Central memory CD8-positive, alpha-beta T cell (primary cell): Measurements from ENCODE around the gene HAPLN2.
A peak's percentile ranks its signal among the peaks of the same experiment; 100 is the strongest.

Experiments used
- ATAC-seq: fragments of 150-1000 bp; cut with Tn5 transposase; replicated peaks from 2 replicates; pipeline ENCODE4 v1.10.0; 2022; ENCODE audit warnings: mild to moderate bottlenecking, moderate FRiP score, moderate number of reproducible peaks; ENCODE audit not compliant: poor library complexity, severe bottlenecking; ENCODE audit errors: extremely low read depth
- DNase-seq, 2 donors: peaks; one replicate each; pipeline ENCODE4 v3.0.0; 2021; ENCODE audit warnings: low spot score in 2 of 2
- H3K27ac Mint-ChIP-seq: one replicate; pipeline ENCODE4 v1.8.0; 2022; ENCODE audit warnings: low read depth, mild to moderate bottlenecking, moderate library complexity, mixed read lengths
- H3K27me3 Mint-ChIP-seq: one replicate; pipeline ENCODE4 v1.8.0; 2022; ENCODE audit warnings: mixed read lengths
- H3K36me3 Mint-ChIP-seq: one replicate; pipeline ENCODE4 v1.8.0; 2022; ENCODE audit warnings: mild to moderate bottlenecking, moderate library complexity, mixed read lengths; ENCODE audit not compliant: insufficient read depth
- H3K4me1 Mint-ChIP-seq: one replicate; pipeline ENCODE4 v1.8.0; 2022; ENCODE audit warnings: mixed read lengths
- H3K4me3 Mint-ChIP-seq: one replicate; pipeline ENCODE4 v1.8.0; 2022; ENCODE audit warnings: mild to moderate bottlenecking, moderate library complexity, mixed read lengths
- H3K9me3 Mint-ChIP-seq: one replicate; pipeline ENCODE4 v1.8.0; 2022; ENCODE audit warnings: mixed read lengths

Gene HAPLN2

DNA sequence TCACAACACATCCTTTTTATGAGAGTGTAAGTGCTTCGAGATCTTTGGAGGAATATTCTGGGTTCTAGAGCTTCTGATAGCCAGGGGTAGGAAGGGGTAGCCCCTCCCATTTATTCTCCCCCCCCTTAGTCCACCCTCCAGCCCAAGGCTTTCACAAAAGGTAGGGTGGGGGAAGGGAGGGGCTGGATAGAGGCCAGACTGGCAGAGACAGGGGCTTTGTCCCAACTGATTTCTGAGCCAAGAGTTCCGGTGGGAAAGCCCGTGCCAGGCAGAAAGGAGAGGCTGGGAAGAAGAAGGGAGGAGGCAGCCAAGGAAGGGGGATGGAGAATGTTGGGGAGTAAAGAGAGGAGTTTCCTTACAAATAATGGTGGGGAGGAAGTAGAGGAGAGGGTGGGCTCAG lies 25.8 kb downstream of the HAPLN2 start:
- no peak for ATAC-seq
- Mint-ChIP-seq H3K27me3 (peaks cover 96% of the 10 kb centered on the region), H3K4me1 (peaks cover 20% of the 10 kb centered on the region), H3K4me3 (no peak overlapping the region), H3K36me3 (peaks cover 4% of the 10 kb centered on the region), H3K9me3 (no peaks in the 10 kb centered on the region), H3K27ac (no peak overlapping the region)
- no peak for DNase-seq

DNA sequence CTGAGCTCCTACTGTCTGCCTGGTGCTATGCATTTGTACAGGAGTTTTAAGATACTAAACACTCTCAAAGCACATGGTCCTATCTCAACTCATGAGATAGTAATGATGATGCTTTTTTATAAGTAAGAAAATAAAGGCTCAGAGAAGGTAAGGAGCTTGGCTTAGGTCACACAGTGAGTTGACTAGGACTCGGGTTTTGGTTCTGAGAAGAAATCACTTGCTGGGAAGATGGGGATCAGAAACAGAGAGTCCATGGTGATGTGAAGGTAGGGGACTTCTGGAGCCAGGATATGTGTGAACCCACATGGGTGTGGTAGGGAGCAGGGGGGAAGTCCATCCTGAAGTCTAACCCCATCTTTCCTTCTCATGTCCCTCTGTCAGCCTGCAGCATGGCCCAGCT lies 26.5 kb downstream of the HAPLN2 start:
- H3K36me3 Mint-ChIP-seq: peaks cover 4% of the 10 kb centered on the region
- H3K27ac Mint-ChIP-seq: no peak overlapping the region
- DNase-seq: no peak
- H3K4me3 Mint-ChIP-seq: no peak overlapping the region
- H3K27me3 Mint-ChIP-seq: peaks cover 96% of the 10 kb centered on the region
- no peaks in the 10 kb centered on the region for H3K9me3 Mint-ChIP-seq
- no peak for ATAC-seq
- peaks cover 20% of the 10 kb centered on the region for H3K4me1 Mint-ChIP-seq

DNA sequence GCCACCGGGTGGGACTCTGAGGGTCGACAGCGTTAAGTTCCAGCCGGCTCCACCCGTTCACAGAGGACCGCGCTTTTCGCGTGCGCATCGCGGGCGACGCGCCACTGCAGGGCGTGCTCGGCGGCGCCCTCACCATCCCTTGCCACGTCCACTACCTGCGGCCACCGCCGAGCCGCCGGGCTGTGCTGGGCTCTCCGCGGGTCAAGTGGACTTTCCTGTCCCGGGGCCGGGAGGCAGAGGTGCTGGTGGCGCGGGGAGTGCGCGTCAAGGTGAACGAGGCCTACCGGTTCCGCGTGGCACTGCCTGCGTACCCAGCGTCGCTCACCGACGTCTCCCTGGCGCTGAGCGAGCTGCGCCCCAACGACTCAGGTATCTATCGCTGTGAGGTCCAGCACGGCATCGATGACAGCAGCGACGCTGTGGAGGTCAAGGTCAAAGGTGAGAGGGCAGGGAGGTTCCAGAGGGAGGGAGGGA lies 27.6 kb downstream of the HAPLN2 start:
- no peak for DNase-seq
- Mint-ChIP-seq H3K4me1 (peaks cover 14% of the 10 kb centered on the region), H3K36me3 (peaks cover 4% of the 10 kb centered on the region), H3K4me3 (no peak overlapping the region), H3K27me3 (peaks cover 96% of the 10 kb centered on the region), H3K27ac (no peak overlapping the region), H3K9me3 (no peaks in the 10 kb centered on the region)
- no peak for ATAC-seq

DNA sequence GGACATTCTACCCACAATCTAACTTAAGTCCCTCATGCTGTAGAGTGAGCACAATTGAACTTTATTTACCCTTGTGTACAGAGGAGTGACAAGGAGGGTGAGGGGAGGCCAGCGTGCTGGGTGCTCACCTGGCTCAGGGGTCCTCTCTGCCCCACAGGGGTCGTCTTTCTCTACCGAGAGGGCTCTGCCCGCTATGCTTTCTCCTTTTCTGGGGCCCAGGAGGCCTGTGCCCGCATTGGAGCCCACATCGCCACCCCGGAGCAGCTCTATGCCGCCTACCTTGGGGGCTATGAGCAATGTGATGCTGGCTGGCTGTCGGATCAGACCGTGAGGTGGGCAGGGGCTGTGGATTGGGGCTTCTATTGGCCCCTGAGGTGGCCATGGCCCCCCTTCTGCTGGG lies 28.1 kb downstream of the HAPLN2 start:
- Mint-ChIP-seq H3K9me3 (no peaks in the 10 kb centered on the region), H3K4me3 (no peak overlapping the region), H3K36me3 (peaks cover 4% of the 10 kb centered on the region), H3K27ac (no peak overlapping the region), H3K4me1 (peaks cover 12% of the 10 kb centered on the region), H3K27me3 (peaks cover 96% of the 10 kb centered on the region)
- ATAC-seq (no peak), DNase-seq (no peak)

DNA sequence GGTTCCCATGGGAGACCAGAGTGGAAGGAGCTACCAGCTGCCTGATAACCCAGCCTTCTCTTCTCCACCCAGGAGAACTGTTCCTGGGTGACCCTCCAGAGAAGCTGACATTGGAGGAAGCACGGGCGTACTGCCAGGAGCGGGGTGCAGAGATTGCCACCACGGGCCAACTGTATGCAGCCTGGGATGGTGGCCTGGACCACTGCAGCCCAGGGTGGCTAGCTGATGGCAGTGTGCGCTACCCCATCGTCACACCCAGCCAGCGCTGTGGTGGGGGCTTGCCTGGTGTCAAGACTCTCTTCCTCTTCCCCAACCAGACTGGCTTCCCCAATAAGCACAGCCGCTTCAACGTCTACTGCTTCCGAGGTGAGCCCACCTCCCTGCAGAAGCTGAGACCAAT lies 29.3 kb downstream of the HAPLN2 start:
- ATAC-seq (no peak), DNase-seq (no peak)
- Mint-ChIP-seq H3K4me3 (no peak overlapping the region), H3K4me1 (peaks cover 5% of the 10 kb centered on the region), H3K27me3 (peaks cover 96% of the 10 kb centered on the region), H3K36me3 (peaks cover 4% of the 10 kb centered on the region), H3K27ac (no peak overlapping the region), H3K9me3 (no peaks in the 10 kb centered on the region)

DNA sequence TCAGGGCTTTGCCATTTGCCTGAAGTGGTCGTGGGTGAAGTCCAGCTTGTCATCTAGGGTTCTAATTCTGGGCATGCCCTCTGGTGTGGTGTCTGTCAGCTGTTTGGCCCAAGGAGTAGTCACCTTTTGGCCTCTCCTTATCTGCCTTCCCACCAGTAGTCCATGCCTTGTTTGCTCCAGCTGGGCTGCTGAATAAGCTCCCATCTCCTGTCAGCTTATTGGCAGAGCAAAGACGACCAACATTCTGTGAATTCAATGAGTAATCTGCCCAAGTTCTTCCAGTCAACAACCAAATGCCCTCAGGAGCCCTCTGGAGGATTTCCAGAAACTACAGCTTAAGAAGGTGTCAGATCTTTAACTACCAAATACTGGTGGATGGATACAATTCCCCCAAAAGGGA lies 29.7 kb downstream of the HAPLN2 start:
- H3K4me3 Mint-ChIP-seq: no peak overlapping the region
- peaks cover 96% of the 10 kb centered on the region for H3K27me3 Mint-ChIP-seq
- no peaks in the 10 kb centered on the region for H3K9me3 Mint-ChIP-seq
- peaks cover under 1% of the 10 kb centered on the region for H3K4me1 Mint-ChIP-seq
- no peak overlapping the region for H3K27ac Mint-ChIP-seq
- ATAC-seq (no peak), DNase-seq (no peak)
- peaks cover 2% of the 10 kb centered on the region for H3K36me3 Mint-ChIP-seq

DNA sequence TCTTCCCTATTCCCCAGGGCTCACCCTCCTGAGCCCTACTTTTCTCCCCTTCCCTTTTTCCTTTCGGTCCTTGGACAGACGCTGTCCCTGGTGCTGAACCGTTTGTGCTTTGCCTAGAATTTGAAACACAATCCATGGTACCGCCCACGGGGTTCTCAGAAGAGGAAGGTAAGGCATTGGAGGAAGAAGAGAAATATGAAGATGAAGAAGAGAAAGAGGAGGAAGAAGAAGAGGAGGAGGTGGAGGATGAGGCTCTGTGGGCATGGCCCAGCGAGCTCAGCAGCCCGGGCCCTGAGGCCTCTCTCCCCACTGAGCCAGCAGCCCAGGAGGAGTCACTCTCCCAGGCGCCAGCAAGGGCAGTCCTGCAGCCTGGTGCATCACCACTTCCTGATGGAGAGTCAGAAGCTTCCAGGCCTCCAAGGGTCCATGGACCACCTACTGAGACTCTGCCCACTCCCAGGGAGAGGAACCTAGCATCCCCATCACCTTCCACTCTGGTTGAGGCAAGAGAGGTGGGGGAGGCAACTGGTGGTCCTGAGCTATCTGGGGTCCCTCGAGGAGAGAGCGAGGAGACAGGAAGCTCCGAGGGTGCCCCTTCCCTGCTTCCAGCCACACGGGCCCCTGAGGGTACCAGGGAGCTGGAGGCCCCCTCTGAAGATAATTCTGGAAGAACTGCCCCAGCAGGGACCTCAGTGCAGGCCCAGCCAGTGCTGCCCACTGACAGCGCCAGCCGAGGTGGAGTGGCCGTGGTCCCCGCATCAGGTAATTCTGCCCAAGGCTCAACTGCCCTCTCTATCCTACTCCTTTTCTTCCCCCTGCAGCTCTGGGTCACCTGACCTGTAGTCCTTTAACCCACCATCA lies 33.1 kb downstream of the HAPLN2 start:
- peaks cover 10% of the 10 kb centered on the region for H3K4me1 Mint-ChIP-seq
- DNase-seq (no peak), ATAC-seq (no peak)
- no peak overlapping the region for H3K4me3 Mint-ChIP-seq
- H3K9me3 Mint-ChIP-seq: no peaks in the 10 kb centered on the region
- peaks cover 100% of the 10 kb centered on the region for H3K27me3 Mint-ChIP-seq
- peaks cover 2% of the 10 kb centered on the region for H3K36me3 Mint-ChIP-seq
- H3K27ac Mint-ChIP-seq: no peak overlapping the region

DNA sequence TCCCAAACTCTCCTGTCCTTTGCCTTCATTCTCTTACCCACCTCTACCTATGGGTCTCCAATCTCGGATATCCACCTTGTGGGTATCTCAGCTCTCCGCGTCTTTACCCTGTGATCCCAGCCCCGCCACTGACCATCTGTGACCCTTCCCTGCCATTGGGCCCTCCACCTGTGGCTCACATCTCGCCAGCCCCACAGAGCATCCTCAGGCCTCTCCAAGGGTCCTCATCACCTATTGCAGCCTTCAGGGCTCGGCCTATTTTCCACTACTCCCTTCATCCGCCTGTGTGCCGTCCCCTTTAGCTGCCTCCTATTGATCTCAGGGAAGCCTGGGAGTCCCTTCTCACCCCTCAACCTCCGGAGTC lies 33.8 kb downstream of the HAPLN2 start:
- no peak for ATAC-seq
- no peak overlapping the region for H3K4me3 Mint-ChIP-seq
- H3K4me1 Mint-ChIP-seq: peaks cover 16% of the 10 kb centered on the region
- peaks cover 2% of the 10 kb centered on the region for H3K36me3 Mint-ChIP-seq
- peaks cover 98% of the 10 kb centered on the region for H3K27me3 Mint-ChIP-seq
- DNase-seq: no peak
- no peaks in the 10 kb centered on the region for H3K9me3 Mint-ChIP-seq
- no peak overlapping the region for H3K27ac Mint-ChIP-seq

DNA sequence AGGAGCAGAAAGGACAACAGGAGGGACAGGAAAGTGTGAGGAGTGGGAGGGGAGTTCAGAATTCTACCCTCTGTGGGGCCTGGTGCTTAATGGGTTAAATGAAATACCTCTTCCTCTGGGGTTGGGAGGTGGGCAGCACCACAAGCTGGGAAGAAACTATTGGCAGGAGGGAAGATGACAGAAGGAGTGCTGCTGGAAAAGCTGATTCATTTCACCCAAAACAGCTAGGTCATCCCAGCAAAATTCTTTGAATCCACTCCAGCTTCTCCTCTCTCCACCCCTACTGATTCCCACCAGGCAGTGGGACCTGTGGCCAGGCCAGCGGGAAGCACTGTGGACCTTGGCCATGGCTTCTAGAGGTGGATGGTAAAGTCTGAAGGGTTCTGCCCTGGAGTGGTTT lies 35.5 kb downstream of the HAPLN2 start:
- Mint-ChIP-seq H3K4me3 (no peak overlapping the region), H3K4me1 (peaks cover 32% of the 10 kb centered on the region), H3K9me3 (no peaks in the 10 kb centered on the region), H3K27ac (no peak overlapping the region), H3K36me3 (peaks cover 3% of the 10 kb centered on the region), H3K27me3 (peaks cover 80% of the 10 kb centered on the region)
- DNase-seq (no peak), ATAC-seq (no peak)

DNA sequence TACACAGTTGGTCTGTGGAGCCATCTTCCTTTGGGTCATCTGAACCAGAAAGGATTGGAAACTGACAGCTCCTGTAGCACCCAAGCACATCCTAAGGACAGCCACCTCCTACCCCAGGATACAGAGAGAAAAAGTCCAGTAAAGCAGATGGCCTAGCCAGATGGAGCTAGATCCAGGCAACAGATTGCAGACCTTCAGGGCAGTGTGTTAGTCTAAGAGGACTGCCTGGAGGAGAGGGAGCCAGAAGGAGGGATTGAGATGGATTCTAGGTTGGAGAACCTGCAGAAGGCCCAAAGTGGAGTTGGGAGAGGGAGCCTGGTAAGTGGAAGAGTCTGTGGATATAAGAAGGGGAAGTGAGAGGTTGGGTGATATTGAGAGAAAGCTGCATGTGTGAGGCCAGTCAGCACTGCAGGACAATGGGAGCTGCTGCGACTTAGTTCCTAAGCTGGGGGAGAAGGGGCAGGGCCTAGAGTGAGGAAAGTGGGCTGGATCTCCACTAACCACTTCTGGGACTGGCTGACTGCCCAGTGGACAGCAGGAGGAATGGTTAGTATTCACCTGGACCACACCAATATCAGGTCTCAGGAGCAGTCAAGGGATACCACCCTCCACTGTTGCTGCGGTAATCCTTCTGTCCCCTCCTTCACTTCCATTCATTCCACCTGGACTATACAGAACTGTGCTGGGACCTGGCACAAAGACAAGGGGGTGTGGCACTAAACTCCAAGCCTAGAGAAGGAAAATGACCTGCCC lies 36.1 kb downstream of the HAPLN2 start:
- Mint-ChIP-seq H3K27ac (no peak overlapping the region), H3K9me3 (no peaks in the 10 kb centered on the region), H3K4me1 (peaks cover 39% of the 10 kb centered on the region), H3K36me3 (peaks cover 4% of the 10 kb centered on the region), H3K4me3 (peak overlapping the region; percentile 5), H3K27me3 (peaks cover 74% of the 10 kb centered on the region)
- DNase-seq (no peak), ATAC-seq (no peak)

DNA sequence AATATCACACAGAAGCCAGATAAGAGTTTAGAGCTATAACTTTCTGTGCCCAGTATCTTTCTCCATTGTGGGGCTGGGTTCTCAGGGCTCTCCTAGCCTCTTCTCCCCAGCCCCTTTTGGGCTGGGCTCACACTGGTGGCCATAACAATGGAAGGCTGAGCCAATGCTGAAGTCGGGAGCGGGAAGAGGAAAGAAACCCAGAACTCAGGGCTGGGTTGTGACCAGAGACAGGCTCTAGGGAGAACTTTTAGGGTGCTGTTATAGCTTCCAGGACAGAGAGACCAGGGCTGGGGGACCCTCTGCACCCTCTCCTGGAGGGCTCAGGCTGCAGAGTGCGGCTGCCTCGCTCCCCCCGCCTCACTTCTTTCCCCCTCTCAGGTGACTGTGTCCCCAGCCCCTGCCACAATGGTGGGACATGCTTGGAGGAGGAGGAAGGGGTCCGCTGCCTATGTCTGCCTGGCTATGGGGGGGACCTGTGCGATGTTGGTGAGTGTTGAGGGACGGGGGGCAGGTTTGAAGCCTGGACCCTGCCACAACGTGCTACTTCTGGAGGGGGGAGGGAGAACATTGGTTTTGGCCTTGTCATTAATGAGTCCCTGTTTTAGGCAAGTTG lies 36.8 kb downstream of the HAPLN2 start:
- Mint-ChIP-seq H3K27ac (no peak overlapping the region), H3K4me1 (peaks cover 45% of the 10 kb centered on the region), H3K27me3 (peaks cover 67% of the 10 kb centered on the region), H3K9me3 (no peaks in the 10 kb centered on the region), H3K4me3 (peak overlapping the region; percentile 82), H3K36me3 (peaks cover 4% of the 10 kb centered on the region)
- DNase-seq: no peak
- ATAC-seq: no peak

DNA sequence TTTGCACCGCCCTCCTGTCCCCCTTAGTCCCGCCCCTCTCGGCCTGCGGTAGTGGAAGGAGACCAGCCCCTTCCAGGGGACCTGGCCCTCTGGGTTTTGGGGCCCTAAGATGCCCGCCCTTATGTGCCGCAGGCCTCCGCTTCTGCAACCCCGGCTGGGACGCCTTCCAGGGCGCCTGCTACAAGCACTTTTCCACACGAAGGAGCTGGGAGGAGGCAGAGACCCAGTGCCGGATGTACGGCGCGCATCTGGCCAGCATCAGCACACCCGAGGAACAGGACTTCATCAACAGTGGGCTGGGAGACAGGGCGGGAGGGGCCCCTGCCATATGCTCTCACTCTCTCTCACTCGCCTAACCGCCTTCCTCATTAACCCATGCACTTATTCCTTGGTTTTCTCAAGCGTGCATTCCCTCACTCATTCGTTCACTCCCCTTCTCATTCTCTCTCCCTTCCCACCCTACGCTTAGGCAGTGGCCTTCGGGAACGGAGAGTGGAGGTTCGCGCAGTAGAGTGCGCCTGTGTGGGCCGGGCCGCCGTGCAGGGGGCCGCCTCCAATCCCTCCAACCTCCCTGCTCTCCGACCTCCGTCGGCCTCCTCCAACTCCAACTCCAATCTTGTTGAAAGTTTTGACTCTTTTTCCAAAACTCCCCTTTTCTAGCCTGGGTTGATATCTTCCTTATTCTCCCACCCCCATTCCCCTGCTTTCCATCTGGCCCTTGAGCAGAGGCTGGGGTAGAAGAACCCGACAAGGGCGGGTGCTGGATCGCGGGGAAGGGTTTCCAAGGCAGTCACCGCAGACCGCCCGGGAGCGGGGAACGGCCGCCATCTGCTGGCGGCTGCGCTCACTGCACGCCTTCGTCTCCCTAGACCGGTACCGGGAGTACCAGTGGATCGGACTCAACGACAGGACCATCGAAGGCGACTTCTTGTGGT lies 37.9 kb downstream of the HAPLN2 start:
- Mint-ChIP-seq H3K36me3 (peaks cover 7% of the 10 kb centered on the region), H3K4me1 (peaks cover 52% of the 10 kb centered on the region), H3K27me3 (peaks cover 57% of the 10 kb centered on the region), H3K9me3 (no peaks in the 10 kb centered on the region), H3K4me3 (peak overlapping the region; percentile 82), H3K27ac (peak overlapping the region; percentile 45)
- ATAC-seq (peak; percentile 34), DNase-seq (peak; percentile 44 to 62)
